ENCODE data around the gene STAM2.
"Not testable (repeated sequence)": the region's sequence is repeated elsewhere in the genome, so short reads cannot be mapped to it uniquely, and the experiment has no call there.

The STAM2 gene

GRCh38 chr2:152173831-152174230 lies 1.7 kb downstream of the STAM2 start:
- DNase-seq (ENCODE audit: extremely low read depth in 1 of 2, low read depth in 1 of 2), result no peak

- DNase-seq (ENCODE audit: extremely low read depth in 1 of 2, low read depth in 1 of 2), result not testable (repeated sequence)
Observed at GRCh38 chr2:152172201-152172785, 3.3 kb downstream of the STAM2 start.

GRCh38 chr2:152171718-152172117 lies 3.8 kb downstream of the STAM2 start:
- DNase-seq (ENCODE audit: extremely low read depth in 1 of 2, low read depth in 1 of 2), result no peak

- DNase-seq (ENCODE audit: extremely low read depth in 1 of 2, low read depth in 1 of 2), result not testable (repeated sequence)
Observed at GRCh38 chr2:152169158-152169557, 6.4 kb downstream of the STAM2 start.

GRCh38 chr2:152167470-152167869 lies 8.1 kb downstream of the STAM2 start:
- DNase-seq (ENCODE audit: extremely low read depth in 1 of 2, low read depth in 1 of 2), result not testable (repeated sequence)

GRCh38 chr2:152167065-152167464 lies 8.5 kb downstream of the STAM2 start:
- no peak for DNase-seq (ENCODE audit: extremely low read depth in 1 of 2, low read depth in 1 of 2)

- no peak for DNase-seq (ENCODE audit: extremely low read depth in 1 of 2, low read depth in 1 of 2)
Observed at GRCh38 chr2:152166633-152167032, 8.9 kb downstream of the STAM2 start.

GRCh38 chr2:152165780-152166179 lies 9.8 kb downstream of the STAM2 start:
- no peak for DNase-seq (ENCODE audit: extremely low read depth in 1 of 2, low read depth in 1 of 2)

GRCh38 chr2:152165306-152165705 lies 10.3 kb downstream of the STAM2 start:
- no peak for DNase-seq (ENCODE audit: extremely low read depth in 1 of 2, low read depth in 1 of 2)

GRCh38 chr2:152163669-152164068 lies 11.9 kb downstream of the STAM2 start:
- not testable (repeated sequence) for DNase-seq (ENCODE audit: extremely low read depth in 1 of 2, low read depth in 1 of 2)

GRCh38 chr2:152162141-152162540 lies 13.4 kb downstream of the STAM2 start:
- no peak for DNase-seq (ENCODE audit: extremely low read depth in 1 of 2, low read depth in 1 of 2)

- no peak for DNase-seq (ENCODE audit: extremely low read depth in 1 of 2, low read depth in 1 of 2)
Observed at GRCh38 chr2:152161598-152161997, 14.0 kb downstream of the STAM2 start.

GRCh38 chr2:152160378-152160777 lies 15.2 kb downstream of the STAM2 start:
- not testable (repeated sequence) for DNase-seq (ENCODE audit: extremely low read depth in 1 of 2, low read depth in 1 of 2)

- no peak for DNase-seq (ENCODE audit: extremely low read depth in 1 of 2, low read depth in 1 of 2)
Observed at GRCh38 chr2:152157253-152157652, 18.3 kb downstream of the STAM2 start.

- no peak for DNase-seq (ENCODE audit: extremely low read depth in 1 of 2, low read depth in 1 of 2)
Observed at GRCh38 chr2:152155209-152155608, 20.4 kb downstream of the STAM2 start.

- DNase-seq (ENCODE audit: extremely low read depth in 1 of 2, low read depth in 1 of 2), result no peak
Observed at GRCh38 chr2:152154462-152154861, 21.1 kb downstream of the STAM2 start.

- no peak for DNase-seq (ENCODE audit: extremely low read depth in 1 of 2, low read depth in 1 of 2)
Observed at GRCh38 chr2:152134488-152135280, 40.9 kb downstream of the STAM2 start.

GRCh38 chr2:152132306-152132705 lies 43.3 kb downstream of the STAM2 start:
- DNase-seq (ENCODE audit: extremely low read depth in 1 of 2, low read depth in 1 of 2), result no peak

GRCh38 chr2:152127628-152128027 lies 47.9 kb downstream of the STAM2 start:
- DNase-seq (ENCODE audit: extremely low read depth in 1 of 2, low read depth in 1 of 2), result no peak

- no peak for DNase-seq (ENCODE audit: extremely low read depth in 1 of 2, low read depth in 1 of 2)
Observed at GRCh38 chr2:152126664-152127063, 48.9 kb downstream of the STAM2 start.

- DNase-seq (ENCODE audit: extremely low read depth in 1 of 2, low read depth in 1 of 2), result no peak
Observed at GRCh38 chr2:152122161-152122560, 53.4 kb downstream of the STAM2 start.

- no peak for DNase-seq (ENCODE audit: extremely low read depth in 1 of 2, low read depth in 1 of 2)
Observed at GRCh38 chr2:152120430-152120829, 55.1 kb downstream of the STAM2 start.
